ENCODE results near the gene FGF2. TPM values are rescaled to one million over a fixed set of nuclear protein-coding genes. Genes with fewer than 3 reads are reported as not detected.
A peak's percentile ranks its signal among the peaks of the same experiment; 100 is the strongest.
"Not testable (repeated sequence)": the region's sequence is repeated elsewhere in the genome, so short reads cannot be mapped to it uniquely, and the experiment has no call there.

Gene FGF2
- total and polyA plus RNA-seq, 4 donors: 0.52 to 1.4 (median 0.98) TPM

- H3K9ac ChIP-seq (ENCODE audit: low read depth in 1 of 2, low read length in 2 of 2): no peak overlapping the region
- no peaks in the 10 kb centered on the region for H3K9me3 ChIP-seq (ENCODE audit: control insufficient read depth in 4 of 4, low read length in 3 of 4)
- no peaks in the 10 kb centered on the region for H3K36me3 ChIP-seq (ENCODE audit: control insufficient read depth in 4 of 4, insufficient read depth in 3 of 4, low read depth in 1 of 4, low read length in 3 of 4)
- 92% methylated on average over 1 of the region's 1 CpG for WGBS
- H3K4me1 ChIP-seq (ENCODE audit: control insufficient read depth in 4 of 4, insufficient read depth in 4 of 4, low read length in 3 of 4): peaks cover 0 to 7% (median under 1%) of the 10 kb centered on the region in 4 donors
- no peak overlapping the region for H3K27ac ChIP-seq (ENCODE audit: low read depth in 1 of 2, low read length in 2 of 2)
- DNase-seq (ENCODE audit: low spot score): no peak
- TF ChIP-seq HNF4A (conservative IDR thresholded peaks at IDR 0.05): no peak
- TF ChIP-seq ATF3 (IDR thresholded peaks at IDR 0.05): no peak
- peak; percentile 41 to 62 for TF ChIP-seq RXRA (IDR thresholded peaks at IDR 0.05)
- no peak for TF ChIP-seq HNF4G (IDR thresholded peaks at IDR 0.05)
- no peak for TF ChIP-seq FOXA2 (IDR thresholded peaks at IDR 0.05)
- peak; percentile 53 for TF ChIP-seq NR2F2 (IDR thresholded peaks at IDR 0.05)
- TF ChIP-seq GABPA (IDR thresholded peaks at IDR 0.05 in 1 of 2, conservative IDR thresholded peaks at IDR 0.05 in 1 of 2): no peak
- no peak overlapping the region for H3K4me3 ChIP-seq (ENCODE audit: low read depth in 1 of 3, low read length in 3 of 3)
- no peaks in the 10 kb centered on the region for H3K27me3 ChIP-seq (ENCODE audit: control insufficient read depth in 4 of 4, insufficient read depth in 4 of 4, low read length in 3 of 4)
Observed at GRCh38 chr4:122810669-122811068, 16.0 kb upstream of the FGF2 start.

- WGBS: 96% methylated on average over 32 of the region's 32 CpGs
- not testable (repeated sequence) for H3K9me3 ChIP-seq (ENCODE audit: control insufficient read depth in 4 of 4, low read length in 3 of 4); H3K9ac ChIP-seq (ENCODE audit: low read depth in 1 of 2, low read length in 2 of 2); H3K4me3 ChIP-seq (ENCODE audit: low read depth in 1 of 3, low read length in 3 of 3); H3K4me1 ChIP-seq (ENCODE audit: control insufficient read depth in 4 of 4, insufficient read depth in 4 of 4, low read length in 3 of 4); H3K27ac ChIP-seq (ENCODE audit: low read depth in 1 of 2, low read length in 2 of 2); H3K36me3 ChIP-seq (ENCODE audit: control insufficient read depth in 4 of 4, insufficient read depth in 3 of 4, low read depth in 1 of 4, low read length in 3 of 4); H3K27me3 ChIP-seq (ENCODE audit: control insufficient read depth in 4 of 4, insufficient read depth in 4 of 4, low read length in 3 of 4); DNase-seq (ENCODE audit: low spot score)
Observed at GRCh38 chr4:122811781-122812180, 14.8 kb upstream of the FGF2 start.

GRCh38 chr4:122812823-122813222, 13.8 kb upstream of the FGF2 start:
- not testable (repeated sequence) for H3K4me1 ChIP-seq (ENCODE audit: control insufficient read depth in 4 of 4, insufficient read depth in 4 of 4, low read length in 3 of 4); H3K4me3 ChIP-seq (ENCODE audit: low read depth in 1 of 3, low read length in 3 of 3); H3K27me3 ChIP-seq (ENCODE audit: control insufficient read depth in 4 of 4, insufficient read depth in 4 of 4, low read length in 3 of 4); H3K27ac ChIP-seq (ENCODE audit: low read depth in 1 of 2, low read length in 2 of 2); H3K36me3 ChIP-seq (ENCODE audit: control insufficient read depth in 4 of 4, insufficient read depth in 3 of 4, low read depth in 1 of 4, low read length in 3 of 4); H3K9ac ChIP-seq (ENCODE audit: low read depth in 1 of 2, low read length in 2 of 2); DNase-seq (ENCODE audit: low spot score); H3K9me3 ChIP-seq (ENCODE audit: control insufficient read depth in 4 of 4, low read length in 3 of 4)
- 71% methylated on average over 3 of the region's 3 CpGs for WGBS

- Histone ChIP-seq H3K36me3 (ENCODE audit: control insufficient read depth in 4 of 4, insufficient read depth in 3 of 4, low read depth in 1 of 4, low read length in 3 of 4) (no peaks in the 10 kb centered on the region), H3K4me1 (ENCODE audit: control insufficient read depth in 4 of 4, insufficient read depth in 4 of 4, low read length in 3 of 4) (peaks cover 0 to 7% (median under 1%) of the 10 kb centered on the region in 4 donors), H3K27ac (ENCODE audit: low read depth in 1 of 2, low read length in 2 of 2) (no peak overlapping the region), H3K4me3 (ENCODE audit: low read depth in 1 of 3, low read length in 3 of 3) (no peak overlapping the region), H3K9ac (ENCODE audit: low read depth in 1 of 2, low read length in 2 of 2) (no peak overlapping the region), H3K27me3 (ENCODE audit: control insufficient read depth in 4 of 4, insufficient read depth in 4 of 4, low read length in 3 of 4) (no peaks in the 10 kb centered on the region), H3K9me3 (ENCODE audit: control insufficient read depth in 4 of 4, low read length in 3 of 4) (no peaks in the 10 kb centered on the region)
- TF ChIP-seq SP1 (IDR thresholded peaks at IDR 0.05): no peak
- TF ChIP-seq RAD21 (IDR thresholded peaks at IDR 0.05): no peak
- TF ChIP-seq HNF4G (IDR thresholded peaks at IDR 0.05): no peak
- no peak for TF ChIP-seq GABPA (IDR thresholded peaks at IDR 0.05 in 1 of 2, conservative IDR thresholded peaks at IDR 0.05 in 1 of 2)
- no peak for TF ChIP-seq FOXA2 (IDR thresholded peaks at IDR 0.05)
- no peak for TF ChIP-seq RXRA (IDR thresholded peaks at IDR 0.05)
- no peak for TF ChIP-seq MAX (IDR thresholded peaks at IDR 0.05)
- TF ChIP-seq HNF4A (conservative IDR thresholded peaks at IDR 0.05): no peak
- no peak for TF ChIP-seq FOXA1 (IDR thresholded peaks at IDR 0.05)
- no peak for TF ChIP-seq ZBTB33 (IDR thresholded peaks at IDR 0.05)
- no peak for TF ChIP-seq NR2F2 (IDR thresholded peaks at IDR 0.05)
- no peak for TF ChIP-seq JUND (IDR thresholded peaks at IDR 0.05)
- DNase-seq (ENCODE audit: low spot score): no peak
- 89% methylated on average over 2 of the region's 2 CpGs for WGBS
Observed at GRCh38 chr4:122814426-122814825, 12.2 kb upstream of the FGF2 start.

All from liver (tissue), 9 donors.